ENCODE results near the gene NCOA3. TPM values are rescaled to one million over a fixed set of nuclear protein-coding genes. Genes with fewer than 3 reads are reported as not detected.

NCOA3 gene
- polyA plus RNA-seq, 1 of the 3 experiments (the other 2 are of a cell fraction): 5.8 TPM

- H2AFZ ChIP-seq (ENCODE audit: low read depth): no peak overlapping the region
- WGBS (ENCODE audit: low lambda C conversion rate): 52% methylated on average over 20 of the region's 20 CpGs
- no peaks in the 10 kb centered on the region for H4K20me1 ChIP-seq (ENCODE audit: insufficient read depth)
- H3K36me3 ChIP-seq (replicated peaks in 1 of 2; ENCODE audit: control insufficient read depth in 1 of 2, insufficient read depth in 2 of 2, low read length in 1 of 2): peaks cover 0 to 33% of the 10 kb centered on the region in 2 experiments
- peaks cover 3 to 4% of the 10 kb centered on the region in 2 experiments; a peak in 2 of 4 replicates for H3K4me1 ChIP-seq (ENCODE audit: control insufficient read depth in 1 of 2, insufficient read depth in 2 of 2, low read depth in 1 of 2, low read length in 1 of 2)
- peak; percentile 87 for DNase-seq
- no peaks in the 10 kb centered on the region for H3K9me3 ChIP-seq
- no peaks in the 10 kb centered on the region for H3K27me3 ChIP-seq (ENCODE audit: insufficient read depth)
- H3F3A ChIP-seq (replicated peaks; ENCODE audit: insufficient read depth): no peaks in the 10 kb centered on the region
- H3K4me2 ChIP-seq: no peak overlapping the region
- ChIA-PET POLR2A (no interaction called here), CTCF (interaction anchor here (0.5 to 24.9 kb wide), 67 partner anchors 8 to 972 kb away, joined by 3 to 437 read pairs (median 4); no protein-coding TSS in a partner anchor)
- TF ChIP-seq YY1 (IDR thresholded peaks at IDR 0.05; ENCODE audit: low read depth) (no peak), SIN3A (IDR thresholded peaks at IDR 0.05; ENCODE audit: borderline replicate concordance, low read depth, low read length) (no peak), MAX (IDR thresholded peaks at IDR 0.05; ENCODE audit: low read depth) (no peak), RAD21 (IDR thresholded peaks at IDR 0.05; ENCODE audit: low read length) (peak; percentile 92), NFIC (IDR thresholded peaks at IDR 0.05; ENCODE audit: borderline replicate concordance) (no peak), FOXM1 (IDR thresholded peaks at IDR 0.05; ENCODE audit: low read depth) (no peak), FOXJ3 (CRISPR knock-in tag; IDR thresholded peaks at IDR 0.05) (no peak), CTCF (IDR thresholded peaks at IDR 0.05) (peak; percentile 95), MXI1 (IDR thresholded peaks at IDR 0.05; ENCODE audit: low read depth, low read length) (no peak), SMC3 (IDR thresholded peaks at IDR 0.05; ENCODE audit: low read depth, low read length) (peak; percentile 92), MEF2A (IDR thresholded peaks at IDR 0.05; ENCODE audit: borderline replicate concordance, low read depth) (no peak), RFX5 (IDR thresholded peaks at IDR 0.05; ENCODE audit: low read length) (no peak)
- no peak overlapping the region for H3K9ac ChIP-seq
- no peaks in the 10 kb centered on the region for H3K79me2 ChIP-seq (ENCODE audit: insufficient read depth)
- H3K27ac ChIP-seq (ENCODE audit: low read depth in 2 of 2, low read length in 1 of 2): no peak overlapping the region
- no peaks in the 10 kb centered on the region for H3K9me2 ChIP-seq
- H3K4me3 ChIP-seq (ENCODE audit: low read depth in 2 of 2, low read length in 1 of 2): peak overlapping the region in 1 of 2 experiments; percentile 20; a peak in 1 of 4 replicates
Observed at GRCh38 chr20:47663354-47664067, 161.8 kb downstream of the NCOA3 start.

GRCh38 chr20:47664068-47664437 is 162.4 kb downstream of the NCOA3 start:
- ChIA-PET CTCF (interaction anchor here (0.6 to 24.9 kb wide), 58 partner anchors 8 to 969 kb away, joined by 3 to 437 read pairs (median 4); no protein-coding TSS in a partner anchor), POLR2A (no interaction called here)
- no peaks in the 10 kb centered on the region for H3K9me3 ChIP-seq
- TF ChIP-seq JUND (IDR thresholded peaks at IDR 0.05) (no peak), FOSL2 (IDR thresholded peaks at IDR 0.05; ENCODE audit: borderline replicate concordance, low read depth) (no peak), MXI1 (IDR thresholded peaks at IDR 0.05; ENCODE audit: low read depth, low read length) (no peak), FOXM1 (IDR thresholded peaks at IDR 0.05; ENCODE audit: low read depth) (no peak), FOXJ3 (CRISPR knock-in tag; IDR thresholded peaks at IDR 0.05) (no peak), CHD2 (IDR thresholded peaks at IDR 0.05; ENCODE audit: low read length, partially characterized antibody) (no peak), RXRA (IDR thresholded peaks at IDR 0.05; ENCODE audit: borderline replicate concordance, low read depth) (no peak), ELF1 (IDR thresholded peaks at IDR 0.05) (no peak), SMC3 (IDR thresholded peaks at IDR 0.05; ENCODE audit: low read depth, low read length) (no peak), EZH2phosphoT487 (IDR thresholded peaks at IDR 0.05; ENCODE audit: borderline replicate concordance, low read depth) (no peak), USF1 (IDR thresholded peaks at IDR 0.05; ENCODE audit: borderline replicate concordance, low read depth) (no peak), POLR2AphosphoS5 (IDR thresholded peaks at IDR 0.05; ENCODE audit: low read depth, low read length) (no peak), RFX5 (IDR thresholded peaks at IDR 0.05; ENCODE audit: low read length) (no peak), NRF1 (IDR thresholded peaks at IDR 0.05; ENCODE audit: low read depth, low read length) (no peak), CTCF (IDR thresholded peaks at IDR 0.05) (no peak), NFIC (IDR thresholded peaks at IDR 0.05; ENCODE audit: borderline replicate concordance) (no peak), YY1 (IDR thresholded peaks at IDR 0.05; ENCODE audit: low read depth) (no peak)

More at GRCh38 chr20:47664068-47664437, 162.4 kb downstream of the NCOA3 start:
- Histone ChIP-seq H3K4me1 (ENCODE audit: control insufficient read depth in 1 of 2, insufficient read depth in 2 of 2, low read depth in 1 of 2, low read length in 1 of 2) (peaks cover 3 to 4% of the 10 kb centered on the region in 2 experiments; a peak in 2 of 4 replicates), H3K36me3 (replicated peaks in 1 of 2; ENCODE audit: control insufficient read depth in 1 of 2, insufficient read depth in 2 of 2, low read length in 1 of 2) (peaks cover 0 to 28% of the 10 kb centered on the region in 2 experiments), H3K4me2 (no peak overlapping the region), H3K4me3 (ENCODE audit: low read depth in 2 of 2, low read length in 1 of 2) (peak overlapping the region in 1 of 2 experiments; percentile 20; a peak in 1 of 4 replicates), H3K27ac (ENCODE audit: low read depth in 2 of 2, low read length in 1 of 2) (no peak overlapping the region), H3K79me2 (ENCODE audit: insufficient read depth) (no peaks in the 10 kb centered on the region), H3K27me3 (ENCODE audit: insufficient read depth) (no peaks in the 10 kb centered on the region), H4K20me1 (ENCODE audit: insufficient read depth) (no peaks in the 10 kb centered on the region), H3F3A (replicated peaks; ENCODE audit: insufficient read depth) (no peaks in the 10 kb centered on the region), H3K9me2 (no peaks in the 10 kb centered on the region), H2AFZ (ENCODE audit: low read depth) (no peak overlapping the region), H3K9ac (no peak overlapping the region)
- WGBS (ENCODE audit: low lambda C conversion rate): 100% methylated on average over 1 of the region's 2 CpGs
- DNase-seq: no peak

Data from SK-N-SH (cell line).